ENCODE measurements around the gene RRAD. TPM values are rescaled to one million over a fixed set of nuclear protein-coding genes. Genes with fewer than 3 reads are reported as not detected.
"Not testable (repeated sequence)": the region's sequence is repeated elsewhere in the genome, so short reads cannot be mapped to it uniquely, and the experiment has no call there.

The RRAD gene
- total RNA-seq, 1 donor from 2014 or later = 54.2 TPM

- Histone ChIP-seq H3K27me3 (no peaks in the 10 kb centered on the region), H3K4me3 (peak overlapping the region; percentile 56 to 64), H3K27ac (no peak overlapping the region), H3K9me3 (no peaks in the 10 kb centered on the region), H3K36me3 (peaks cover 6 to 7% of the 10 kb centered on the region in 2 donors), H3K4me1 (peaks cover 0 to 12% of the 10 kb centered on the region in 2 donors)
- no peak for TF ChIP-seq CTCF (IDR thresholded peaks at IDR 0.05)
- no peak for DNase-seq (ENCODE audit: low spot score in 2 of 2)
- intact Hi-C loops (cut with DNase I) = no loop called here
Observed at GRCh38 chr16:66948134-66948836, 22.9 kb upstream of the RRAD start.

- Histone ChIP-seq H3K9me3 (no peaks in the 10 kb centered on the region), H3K27ac (no peak overlapping the region), H3K4me3 (peak overlapping the region; percentile 56 to 64), H3K27me3 (no peaks in the 10 kb centered on the region), H3K4me1 (peaks cover 0 to 12% of the 10 kb centered on the region in 2 donors), H3K36me3 (peaks cover 14 to 15% of the 10 kb centered on the region in 2 donors)
- DNase-seq (ENCODE audit: low spot score in 2 of 2) = peak in 1 of 2 donors; percentile 93
- intact Hi-C loops (cut with DNase I) = loop anchor here (2.0 kb wide), 1 partner anchor 53 kb away; no protein-coding TSS in a partner anchor
- TF ChIP-seq CTCF (IDR thresholded peaks at IDR 0.05) = peak; percentile 78 to 84 (median 82)
Observed at GRCh38 chr16:66947302-66948065, 22.1 kb upstream of the RRAD start.

GRCh38 chr16:66946974-66947301, 21.6 kb upstream of the RRAD start:
- Histone ChIP-seq H3K4me1 (peaks cover 0 to 12% of the 10 kb centered on the region in 2 donors), H3K4me3 (no peak overlapping the region), H3K27ac (no peak overlapping the region), H3K36me3 (peaks cover 20% of the 10 kb centered on the region in 2 donors), H3K27me3 (no peaks in the 10 kb centered on the region), H3K9me3 (no peaks in the 10 kb centered on the region)
- intact Hi-C loops (cut with DNase I) = loop anchor here (2.0 kb wide), 1 partner anchor 52 kb away; no protein-coding TSS in a partner anchor
- no peak for TF ChIP-seq CTCF (IDR thresholded peaks at IDR 0.05)
- no peak for DNase-seq (ENCODE audit: low spot score in 2 of 2)

DNA sequence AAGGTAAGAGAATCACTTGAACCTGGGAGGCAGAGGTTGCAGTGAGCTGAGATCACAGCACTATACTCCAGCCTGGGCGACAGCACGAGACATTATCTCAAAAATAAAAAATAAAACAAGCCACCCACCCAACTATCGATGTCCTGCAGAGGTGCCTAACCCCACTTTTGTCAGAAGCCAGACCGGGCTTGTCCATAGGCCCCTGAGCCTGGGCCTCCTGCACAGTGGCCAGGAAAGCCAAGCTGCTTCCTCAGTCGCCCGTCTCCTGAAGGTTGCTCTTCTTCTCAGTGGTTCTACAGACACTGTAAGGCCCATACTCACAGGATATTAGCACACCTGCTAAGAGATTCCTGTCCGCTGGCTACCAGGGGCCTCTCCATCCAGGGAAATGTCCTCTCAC, 21.2 kb upstream of the RRAD start:
- no peak for DNase-seq (ENCODE audit: low spot score in 2 of 2)
- Histone ChIP-seq H3K9me3 (no peaks in the 10 kb centered on the region), H3K36me3 (peaks cover 24% of the 10 kb centered on the region in 2 donors), H3K27ac (no peak overlapping the region), H3K4me1 (peaks cover 0 to 12% of the 10 kb centered on the region in 2 donors), H3K4me3 (no peak overlapping the region), H3K27me3 (no peaks in the 10 kb centered on the region)
- intact Hi-C loops (cut with DNase I) = loop anchor here (2.0 kb wide), 1 partner anchor 52 kb away; no protein-coding TSS in a partner anchor
- no peak for TF ChIP-seq CTCF (IDR thresholded peaks at IDR 0.05)

DNA sequence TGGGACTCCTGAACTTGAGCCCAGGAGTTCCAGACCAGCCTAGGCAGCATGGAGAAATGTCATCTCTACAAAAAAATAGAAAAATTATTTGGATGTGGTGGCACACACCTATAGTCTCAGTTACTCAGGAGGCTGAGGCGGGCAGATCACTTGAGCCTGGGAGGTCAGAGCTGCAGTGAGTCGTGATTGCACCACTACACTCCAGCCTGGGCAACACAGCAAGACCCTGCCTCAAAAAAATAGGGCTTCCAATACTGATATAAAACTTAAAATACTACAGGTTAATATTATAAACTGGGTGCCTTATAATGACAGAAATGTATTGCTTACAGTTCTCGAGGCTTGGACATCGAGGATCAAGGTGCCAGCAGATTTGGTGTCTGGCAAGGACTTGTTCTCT, 20.6 kb upstream of the RRAD start:
- intact Hi-C loops (cut with DNase I) = loop anchor here (2.0 kb wide), 1 partner anchor 51 kb away; no protein-coding TSS in a partner anchor
- H3K27ac ChIP-seq = no peak overlapping the region
- no peak for TF ChIP-seq CTCF (IDR thresholded peaks at IDR 0.05)
- H3K9me3 ChIP-seq = no peaks in the 10 kb centered on the region
- H3K4me1 ChIP-seq = peaks cover 0 to 12% of the 10 kb centered on the region in 2 donors
- DNase-seq (ENCODE audit: low spot score in 2 of 2) = no peak
- H3K4me3 ChIP-seq = no peak overlapping the region
- H3K27me3 ChIP-seq = no peaks in the 10 kb centered on the region
- H3K36me3 ChIP-seq = peaks cover 30% of the 10 kb centered on the region in 2 donors

GRCh38 chr16:66944971-66945370, 19.6 kb upstream of the RRAD start:
- H3K27ac ChIP-seq; H3K4me3 ChIP-seq; H3K27me3 ChIP-seq; DNase-seq (ENCODE audit: low spot score in 2 of 2); intact Hi-C loops (cut with DNase I); H3K9me3 ChIP-seq: not testable (repeated sequence)
- H3K4me1 ChIP-seq = peaks cover 0 to 12% of the 10 kb centered on the region in 2 donors
- peaks cover 39 to 40% of the 10 kb centered on the region in 2 donors for H3K36me3 ChIP-seq

All from ascending aorta (tissue), 2 donors.